Measurements from ENCODE around the gene MDH1B. TPM values are rescaled to one million over a fixed set of nuclear protein-coding genes. Genes with fewer than 3 reads are reported as not detected.

MDH1B gene
- total RNA-seq, 6 experiments from 2014 or later: 0.11 to 0.32 (median 0.18) TPM; not detected in 2

DNA sequence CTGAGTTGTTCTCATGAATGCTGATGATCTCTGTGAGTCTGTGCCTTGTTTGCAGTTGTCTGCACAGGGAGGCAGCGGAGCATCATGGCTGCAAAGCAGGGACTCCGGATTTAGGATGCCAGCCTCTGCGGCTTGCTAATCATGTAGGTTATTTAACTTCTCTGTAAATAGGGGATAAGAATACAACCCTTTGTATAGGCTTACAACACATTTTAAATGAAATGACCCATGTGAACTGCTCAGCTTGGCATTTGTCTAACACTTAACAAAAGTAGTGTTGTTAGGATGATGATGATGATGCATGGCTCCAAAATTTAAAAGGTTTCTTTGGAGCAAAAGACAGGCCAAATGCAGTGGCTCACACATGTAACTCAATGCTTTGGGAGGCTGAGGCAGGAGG, 66.3 kb downstream of the MDH1B start:
- ATAC-seq (no peak), DNase-seq (no peak)
- 67% methylated on average over 3 of the region's 3 CpGs for WGBS (ENCODE audit: insufficient coverage, low coverage, low lambda C conversion rate, missing lambda C conversion rate)
- intact Hi-C loops (cut with DNase I): no loop called here
- Histone ChIP-seq H3K9me3 (no peaks in the 10 kb centered on the region), H3K27ac (no peak overlapping the region), H3K4me1 (no peaks in the 10 kb centered on the region), H3K4me3 (no peak overlapping the region), H3K36me3 (no peaks in the 10 kb centered on the region), H3K27me3 (no peaks in the 10 kb centered on the region)
- TF ChIP-seq, protein P1, sequence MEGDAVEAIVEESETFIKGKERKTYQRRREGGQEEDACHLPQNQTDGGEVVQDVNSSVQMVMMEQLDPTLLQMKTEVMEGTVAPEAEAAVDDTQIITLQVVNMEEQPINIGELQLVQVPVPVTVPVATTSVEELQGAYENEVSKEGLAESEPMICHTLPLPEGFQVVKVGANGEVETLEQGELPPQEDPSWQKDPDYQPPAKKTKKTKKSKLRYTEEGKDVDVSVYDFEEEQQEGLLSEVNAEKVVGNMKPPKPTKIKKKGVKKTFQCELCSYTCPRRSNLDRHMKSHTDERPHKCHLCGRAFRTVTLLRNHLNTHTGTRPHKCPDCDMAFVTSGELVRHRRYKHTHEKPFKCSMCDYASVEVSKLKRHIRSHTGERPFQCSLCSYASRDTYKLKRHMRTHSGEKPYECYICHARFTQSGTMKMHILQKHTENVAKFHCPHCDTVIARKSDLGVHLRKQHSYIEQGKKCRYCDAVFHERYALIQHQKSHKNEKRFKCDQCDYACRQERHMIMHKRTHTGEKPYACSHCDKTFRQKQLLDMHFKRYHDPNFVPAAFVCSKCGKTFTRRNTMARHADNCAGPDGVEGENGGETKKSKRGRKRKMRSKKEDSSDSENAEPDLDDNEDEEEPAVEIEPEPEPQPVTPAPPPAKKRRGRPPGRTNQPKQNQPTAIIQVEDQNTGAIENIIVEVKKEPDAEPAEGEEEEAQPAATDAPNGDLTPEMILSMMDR (IDR thresholded peaks at IDR 0.05): no peak
- no peak for TF ChIP-seq POLR2A (IDR thresholded peaks at IDR 0.05)

DNA sequence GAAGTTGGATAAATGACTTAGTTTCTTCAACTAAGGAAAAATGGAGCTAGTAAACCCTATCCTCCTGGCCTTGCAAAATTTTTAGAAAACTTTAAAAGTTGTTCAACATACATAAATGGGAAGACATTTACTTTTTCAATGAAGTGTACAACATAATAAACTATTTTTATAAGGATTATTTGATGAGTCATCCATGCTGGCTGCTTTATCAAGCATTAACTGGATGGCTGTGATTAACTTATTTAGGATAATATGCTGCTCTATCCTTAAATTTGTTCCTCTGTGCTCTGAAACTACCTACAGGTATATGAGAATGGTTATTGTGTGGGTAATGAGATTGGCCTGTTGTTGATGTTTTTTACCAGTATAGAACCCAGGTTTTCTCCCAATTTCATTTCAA, 68.2 kb downstream of the MDH1B start:
- Histone ChIP-seq H3K27ac (no peak overlapping the region), H3K27me3 (no peaks in the 10 kb centered on the region), H3K9me3 (no peaks in the 10 kb centered on the region), H3K4me3 (no peak overlapping the region), H3K4me1 (no peaks in the 10 kb centered on the region), H3K36me3 (no peaks in the 10 kb centered on the region)
- intact Hi-C loops (cut with DNase I): no loop called here
- DNase-seq (no peak), ATAC-seq (no peak)
- no peak for TF ChIP-seq POLR2A (IDR thresholded peaks at IDR 0.05)
- TF ChIP-seq, protein P1 (IDR thresholded peaks at IDR 0.05): no peak

DNA sequence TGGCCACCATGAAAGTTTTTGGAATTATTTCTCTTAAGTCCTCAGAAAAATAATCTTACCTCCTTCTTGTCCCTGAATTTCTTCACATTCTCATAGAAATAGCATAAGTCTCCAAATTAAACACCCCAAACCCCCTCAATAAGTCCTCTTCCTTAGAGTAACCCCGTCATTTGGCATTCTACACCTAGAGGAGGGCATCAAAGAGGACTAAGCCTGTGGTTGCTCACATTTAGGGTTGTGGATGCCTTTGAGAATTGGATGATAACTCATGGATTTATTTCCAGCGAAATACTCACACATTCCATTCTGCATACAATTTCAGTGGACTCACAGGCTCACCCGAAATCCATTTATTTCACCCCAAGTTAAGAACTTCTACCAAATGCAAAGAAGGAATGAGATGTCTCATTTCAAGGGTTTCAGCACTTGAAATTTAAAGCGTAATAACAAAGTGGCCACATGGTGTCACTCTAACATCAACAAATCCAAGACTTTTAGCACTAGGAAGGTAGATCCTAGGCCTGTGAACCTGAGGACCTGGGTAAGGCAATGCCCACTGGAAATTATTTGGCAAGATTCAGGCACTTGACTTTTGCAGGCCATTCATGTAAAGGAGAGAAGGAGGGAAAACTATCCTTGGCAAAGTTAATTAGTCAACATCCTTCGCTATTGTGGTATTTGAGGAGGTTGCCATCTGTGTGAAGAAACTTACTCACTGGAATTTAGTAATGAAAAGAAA, 71.6 kb downstream of the MDH1B start:
- Histone ChIP-seq H3K27me3 (no peaks in the 10 kb centered on the region), H3K9me3 (no peaks in the 10 kb centered on the region), H3K4me1 (no peaks in the 10 kb centered on the region), H3K27ac (no peak overlapping the region), H3K36me3 (no peaks in the 10 kb centered on the region), H3K4me3 (no peak overlapping the region)
- ATAC-seq (peak; percentile 80 to 88 (median 81)), DNase-seq (no peak)
- intact Hi-C loops (cut with DNase I): no loop called here
- 28% methylated on average over 5 of the region's 5 CpGs for WGBS (ENCODE audit: insufficient coverage, low coverage, low lambda C conversion rate, missing lambda C conversion rate)
- TF ChIP-seq POLR2A (IDR thresholded peaks at IDR 0.05): no peak
- TF ChIP-seq, protein P1 (IDR thresholded peaks at IDR 0.05): peak; percentile 55 to 72 (median 70)

DNA sequence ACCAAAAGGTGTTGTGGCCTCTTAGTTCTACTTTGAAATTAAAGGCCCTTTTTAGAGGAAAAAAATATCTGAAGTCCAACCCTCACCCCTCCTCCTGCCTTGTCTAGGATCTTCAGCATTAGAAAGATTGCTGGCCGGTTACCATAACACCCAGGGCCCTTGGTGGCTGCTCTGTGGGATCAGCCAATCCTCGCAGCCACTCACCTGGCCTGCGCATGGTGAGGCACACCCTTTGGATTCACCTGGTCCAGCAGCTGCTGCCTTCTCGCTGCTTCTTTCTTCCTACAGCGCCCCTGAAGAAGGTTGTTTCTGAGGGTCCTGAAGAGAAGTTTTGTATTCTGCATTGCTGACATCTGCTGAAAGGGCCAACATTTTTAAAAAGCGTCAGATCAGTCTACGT, 72.2 kb downstream of the MDH1B start:
- TF ChIP-seq, protein P1 (IDR thresholded peaks at IDR 0.05): no peak
- no peak for TF ChIP-seq POLR2A (IDR thresholded peaks at IDR 0.05)
- DNase-seq: no peak
- H3K27ac ChIP-seq: no peak overlapping the region
- no peak for ATAC-seq
- H3K4me1 ChIP-seq: no peaks in the 10 kb centered on the region
- WGBS (ENCODE audit: insufficient coverage, low coverage, low lambda C conversion rate, missing lambda C conversion rate): 44% methylated on average over 4 of the region's 7 CpGs
- no peaks in the 10 kb centered on the region for H3K9me3 ChIP-seq
- no peaks in the 10 kb centered on the region for H3K36me3 ChIP-seq
- no peaks in the 10 kb centered on the region for H3K27me3 ChIP-seq
- no peak overlapping the region for H3K4me3 ChIP-seq
- intact Hi-C loops (cut with DNase I): no loop called here

Measured in right lobe of liver (tissue), 6 donors.